ENCODE results near the gene XKR8. TPM values are rescaled to one million over a fixed set of nuclear protein-coding genes. Genes with fewer than 3 reads are reported as not detected.
A peak's percentile ranks its signal among the peaks of the same experiment; 100 is the strongest.

The XKR8 gene
- total and polyA plus RNA-seq, 8 donors: 0.58 to 33.9 (median 5.2) TPM

DNA sequence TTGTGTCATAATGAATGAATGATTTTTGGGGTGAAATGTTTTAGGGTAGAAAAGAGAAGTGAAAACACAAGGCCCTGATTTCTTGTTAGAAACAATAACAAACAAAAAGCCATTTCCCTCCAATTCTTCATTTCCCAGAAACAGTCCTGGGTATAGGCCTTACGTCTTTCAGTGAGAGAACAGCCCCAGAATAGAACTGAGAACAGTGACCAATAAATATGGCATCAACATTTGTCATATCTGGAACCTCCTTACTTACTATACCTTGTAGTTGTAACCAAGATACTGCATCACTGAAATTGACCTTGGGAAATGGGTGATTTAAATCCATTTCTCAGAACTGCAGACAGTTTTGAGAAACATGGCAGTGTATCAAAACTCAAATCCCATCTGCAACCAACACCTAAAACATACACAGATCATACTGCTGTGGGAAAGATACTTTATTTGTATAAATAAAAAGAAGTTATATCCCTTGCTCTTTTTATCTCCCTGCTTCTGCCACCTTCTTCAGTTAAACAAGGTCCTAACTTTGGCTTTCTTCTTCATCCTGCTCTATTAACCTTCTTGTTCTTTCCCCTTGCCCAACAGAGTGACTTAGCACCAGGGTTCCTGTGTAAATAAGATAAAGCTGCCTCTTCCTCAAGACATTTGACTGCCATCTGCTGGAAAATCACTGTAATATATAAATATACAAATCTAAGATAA lies 19.5 kb downstream of the XKR8 start:
- TF ChIP-seq EP300 (IDR thresholded peaks at IDR 0.05) (no peak), POLR2A (IDR thresholded peaks at IDR 0.05) (no peak), CTCF (IDR thresholded peaks at IDR 0.05) (peak in 5 of 7 experiments; percentile 15 to 64 (median 50)), POLR2AphosphoS5 (IDR thresholded peaks at IDR 0.05) (peak in 1 of 3 donors; percentile 72)

GRCh38 chr1:27979859-27980201 lies 20.1 kb downstream of the XKR8 start:
- H3K9me3 ChIP-seq: no peaks in the 10 kb centered on the region
- intact Hi-C loops (cut with DNase I; ENCODE audit: low total_unique reads): loop anchor here (10.0 kb wide), 1 partner anchor 115 kb away; no protein-coding TSS in a partner anchor
- no peak for DNase-seq
- peaks cover 0 to 13% (median 5%) of the 10 kb centered on the region in 4 donors for H3K4me1 ChIP-seq
- no peaks in the 10 kb centered on the region for H3K27me3 ChIP-seq
- TF ChIP-seq CTCF (IDR thresholded peaks at IDR 0.05): no peak
- no peak for TF ChIP-seq POLR2AphosphoS5 (IDR thresholded peaks at IDR 0.05)
- no peak for TF ChIP-seq POLR2A (IDR thresholded peaks at IDR 0.05)
- no peak for TF ChIP-seq EP300 (IDR thresholded peaks at IDR 0.05)
- WGBS, 5 donors: 2 to 24% (median 15%) methylated on average over 2 of the region's 2 CpGs
- no peak overlapping the region for H3K4me3 ChIP-seq
- no peak overlapping the region for H3K27ac ChIP-seq
- H3K36me3 ChIP-seq: peaks cover 6 to 44% (median 33%) of the 10 kb centered on the region in 4 donors

More for the DNA sequence above, 19.5 kb downstream of the XKR8 start:
- H3K4me3 ChIP-seq: no peak overlapping the region
- no peaks in the 10 kb centered on the region for H3K9me3 ChIP-seq
- intact Hi-C loops (cut with DNase I; ENCODE audit: low total_unique reads): loop anchor here (10.0 kb wide), 1 partner anchor 115 kb away; no protein-coding TSS in a partner anchor
- WGBS, 5 donors: 53 to 87% (median 79%) methylated on average over 1 of the region's 1 CpG
- H3K4me1 ChIP-seq: peaks cover 0 to 15% (median 7%) of the 10 kb centered on the region in 4 donors
- peak overlapping the region in 1 of 5 donors; percentile 19 for H3K27ac ChIP-seq
- no peaks in the 10 kb centered on the region for H3K27me3 ChIP-seq
- peaks cover 6 to 45% (median 37%) of the 10 kb centered on the region in 4 donors for H3K36me3 ChIP-seq
- peak in 1 of 2 donors; percentile 79 for DNase-seq

DNA sequence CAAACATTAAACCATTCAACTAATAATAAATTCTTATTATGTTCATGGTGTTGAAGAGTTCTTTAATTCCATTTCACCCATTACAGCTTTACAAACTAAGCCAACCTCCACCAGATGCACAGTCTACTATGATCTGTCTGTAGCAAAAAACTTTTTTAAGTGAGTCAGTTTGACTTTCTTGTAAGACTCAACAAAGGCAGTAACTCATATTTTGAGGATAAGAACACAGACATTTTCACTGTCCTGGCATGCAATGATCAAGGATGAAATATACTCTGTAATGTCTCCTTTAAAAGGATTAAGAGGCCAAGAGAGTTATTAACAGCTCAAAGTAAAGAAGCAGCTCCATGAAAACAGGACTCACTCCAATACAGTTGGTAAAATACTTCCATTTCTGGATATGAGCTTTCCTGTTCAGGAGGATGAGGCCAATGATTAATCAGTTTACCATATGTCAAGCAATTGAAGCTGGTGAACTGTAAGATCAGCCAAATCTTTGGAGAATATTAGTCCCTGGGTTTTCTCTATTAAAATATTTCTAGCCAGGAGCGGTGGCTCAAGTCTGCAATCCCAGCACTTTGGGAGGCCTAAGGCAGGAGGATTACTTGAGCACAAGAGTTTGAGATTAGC lies 20.6 kb downstream of the XKR8 start:
- intact Hi-C loops (cut with DNase I; ENCODE audit: low total_unique reads): no loop called here
- 82 to 97% (median 89%) methylated on average over 1 of the region's 1 CpG for whole genome bisulfite sequencing, 5 donors
- no peak overlapping the region for H3K27ac ChIP-seq

More for the DNA sequence above, 20.6 kb downstream of the XKR8 start:
- H3K9me3 ChIP-seq: no peaks in the 10 kb centered on the region
- H3K36me3 ChIP-seq: peaks cover 6 to 47% (median 37%) of the 10 kb centered on the region in 4 donors
- H3K4me3 ChIP-seq: no peak overlapping the region
- no peak for DNase-seq
- H3K4me1 ChIP-seq: peaks cover 0 to 13% (median 5%) of the 10 kb centered on the region in 4 donors
- TF ChIP-seq POLR2AphosphoS5 (IDR thresholded peaks at IDR 0.05) (no peak), POLR2A (IDR thresholded peaks at IDR 0.05) (no peak), CTCF (IDR thresholded peaks at IDR 0.05) (no peak), EP300 (IDR thresholded peaks at IDR 0.05) (no peak)
- H3K27me3 ChIP-seq: no peaks in the 10 kb centered on the region
